ENCODE measurements around the gene ZNF3.

DNA sequence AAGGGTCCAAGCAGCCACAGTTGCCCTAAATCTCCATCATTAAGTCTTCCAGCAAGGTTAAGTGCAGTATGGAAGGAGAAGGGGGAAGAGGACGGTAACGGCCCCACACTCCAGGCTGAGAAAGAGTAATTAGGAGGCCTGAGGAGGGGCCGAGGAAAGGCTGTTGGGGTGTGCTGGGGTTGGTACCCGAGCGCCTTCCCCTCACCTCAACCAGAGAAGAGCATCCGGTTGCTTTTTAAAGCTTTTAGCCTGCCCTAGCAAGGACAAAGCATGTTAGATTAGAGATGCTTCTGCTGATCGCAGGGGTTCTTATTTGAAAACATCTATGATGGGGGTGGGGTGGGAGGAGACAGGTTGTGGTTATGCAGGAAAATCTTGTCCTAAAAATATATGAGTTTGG, 40.9 kb downstream of the ZNF3 start:
- TF ChIP-seq, protein P1, sequence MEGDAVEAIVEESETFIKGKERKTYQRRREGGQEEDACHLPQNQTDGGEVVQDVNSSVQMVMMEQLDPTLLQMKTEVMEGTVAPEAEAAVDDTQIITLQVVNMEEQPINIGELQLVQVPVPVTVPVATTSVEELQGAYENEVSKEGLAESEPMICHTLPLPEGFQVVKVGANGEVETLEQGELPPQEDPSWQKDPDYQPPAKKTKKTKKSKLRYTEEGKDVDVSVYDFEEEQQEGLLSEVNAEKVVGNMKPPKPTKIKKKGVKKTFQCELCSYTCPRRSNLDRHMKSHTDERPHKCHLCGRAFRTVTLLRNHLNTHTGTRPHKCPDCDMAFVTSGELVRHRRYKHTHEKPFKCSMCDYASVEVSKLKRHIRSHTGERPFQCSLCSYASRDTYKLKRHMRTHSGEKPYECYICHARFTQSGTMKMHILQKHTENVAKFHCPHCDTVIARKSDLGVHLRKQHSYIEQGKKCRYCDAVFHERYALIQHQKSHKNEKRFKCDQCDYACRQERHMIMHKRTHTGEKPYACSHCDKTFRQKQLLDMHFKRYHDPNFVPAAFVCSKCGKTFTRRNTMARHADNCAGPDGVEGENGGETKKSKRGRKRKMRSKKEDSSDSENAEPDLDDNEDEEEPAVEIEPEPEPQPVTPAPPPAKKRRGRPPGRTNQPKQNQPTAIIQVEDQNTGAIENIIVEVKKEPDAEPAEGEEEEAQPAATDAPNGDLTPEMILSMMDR (IDR thresholded peaks at IDR 0.05; ENCODE audit: low read depth, low read length, poor library complexity, severe bottlenecking) = no peak
- no peak for TF ChIP-seq EZH2phosphoT487 (IDR thresholded peaks at IDR 0.05; ENCODE audit: borderline replicate concordance, low read length)
